ENCODE measurements around the gene KNSTRN. TPM values are rescaled to one million over a fixed set of nuclear protein-coding genes. Genes with fewer than 3 reads are reported as not detected.

KNSTRN gene
- total and polyA plus RNA-seq, 2 of the 13 experiments (the other 11 are each of a cell fraction or from before 2014, with no cell fraction given), result 20.3 to 62.3 TPM

- TF ChIP-seq NFIB (CRISPR knock-in tag; IDR thresholded peaks at IDR 0.05; ENCODE audit: borderline replicate concordance) (no peak), HMGXB4 (CRISPR knock-in tag; IDR thresholded peaks at IDR 0.05; ENCODE audit: borderline replicate concordance in 1 of 2, low read depth in 1 of 2) (peak; percentile 86 to 95), ZSCAN31 (CRISPR knock-in tag; IDR thresholded peaks at IDR 0.05; ENCODE audit: low read depth) (peak; percentile 89), SMC3 (IDR thresholded peaks at IDR 0.05; ENCODE audit: low read length) (peak; percentile 30; the same call in 1 of the 2 replicates), BRCA1 (CRISPR knock-in tag; IDR thresholded peaks at IDR 0.05) (peak; percentile 78; the same call in 1 of the 2 replicates), ZIK1 (CRISPR knock-in tag; IDR thresholded peaks at IDR 0.05; ENCODE audit: borderline replicate concordance, low read depth) (peak; percentile 97), ZBTB1 (CRISPR knock-in tag; IDR thresholded peaks at IDR 0.05; ENCODE audit: borderline replicate concordance) (no peak), HOMEZ (CRISPR knock-in tag; IDR thresholded peaks at IDR 0.05; ENCODE audit: low read depth) (no peak), ZNF660 (CRISPR knock-in tag; IDR thresholded peaks at IDR 0.05; ENCODE audit: borderline replicate concordance, low read depth) (no peak), ZNF883 (CRISPR knock-in tag; IDR thresholded peaks at IDR 0.05; ENCODE audit: not compliant biosample characterization) (peak; percentile 94), MAZ (IDR thresholded peaks at IDR 0.05; ENCODE audit: borderline replicate concordance, low read depth, low read length) (peak; percentile 88), MAZ (CRISPR knock-in tag; IDR thresholded peaks at IDR 0.05; ENCODE audit: low read depth) (peak; percentile 87), RAD21 (CRISPR knock-in tag; IDR thresholded peaks at IDR 0.05) (peak; percentile 94), HMGA1 (CRISPR knock-in tag; conservative IDR thresholded peaks at IDR 0.05) (no peak), CBX1 (IDR thresholded peaks at IDR 0.05; ENCODE audit: low read depth) (no peak), ZNF101 (CRISPR knock-in tag; IDR thresholded peaks at IDR 0.05; ENCODE audit: borderline replicate concordance, low read depth) (peak; percentile 69; the same call in 1 of the 2 replicates), ZBTB37 (CRISPR knock-in tag; IDR thresholded peaks at IDR 0.05) (no peak), ZNF280D (CRISPR knock-in tag; IDR thresholded peaks at IDR 0.05) (no peak), ZNF292 (CRISPR knock-in tag; IDR thresholded peaks at IDR 0.05; ENCODE audit: borderline replicate concordance, low read depth) (no peak), ZNF263 (CRISPR knock-in tag; IDR thresholded peaks at IDR 0.05) (peak; percentile 76)
Measured at GRCh38 chr15:40367686-40368611, 14.6 kb upstream of the KNSTRN start (continued).
